GM12878 (cell line): Measurements from ENCODE around the gene CD276.

Source experiments
- CTCF ChIP-seq, 3 experiments: IDR thresholded peaks in 2 of 3; conservative IDR thresholded peaks in 1 of 3; 2 replicates each; pipeline ENCODE4 v1.5.1; 2011; ENCODE audit warnings: low read depth in 3 of 3, low read length in 3 of 3, mild to moderate bottlenecking in 3 of 3, control low read depth in 2 of 3, moderate library complexity in 2 of 3, inconsistent platforms in 1 of 3, mixed read lengths in 1 of 3; ENCODE audit not compliant: control insufficient read depth in 2 of 3, insufficient read depth in 1 of 3; ENCODE audit errors: extremely low read depth in 1 of 3
- EZH2 ChIP-seq: IDR thresholded peaks from 2 replicates; pipeline ENCODE4 v1.6.1; 2012; ENCODE audit warnings: low read depth, mild to moderate bottlenecking, control low read depth, inconsistent platforms, low read length, borderline replicate concordance; ENCODE audit not compliant: control insufficient read depth
- MAX ChIP-seq: IDR thresholded peaks from 2 replicates; pipeline ENCODE4 v1.6.1; 2012; ENCODE audit warnings: low read depth, low read length, improper control_type of control experiment
- MXI1 ChIP-seq: fragments of 150-350 bp; IDR thresholded peaks from 2 replicates; pipeline ENCODE4 v1.6.1; 2011; ENCODE audit warnings: low read depth, mild to moderate bottlenecking, inconsistent platforms, low read length, improper control_type of control experiment
- PAX5 ChIP-seq: IDR thresholded peaks from 2 replicates; pipeline ENCODE4 v1.6.1; 2011; ENCODE audit warnings: low read depth, low read length, borderline replicate concordance
- POLR2A ChIP-seq: IDR thresholded peaks from 2 replicates; pipeline ENCODE4 v1.6.1; 2011; ENCODE audit warnings: low read depth, mild to moderate bottlenecking, low read length
- SKIL ChIP-seq: fragments of 450-650 bp; IDR thresholded peaks from 2 replicates; pipeline ENCODE4 v1.6.1; 2017; ENCODE audit warnings: mild to moderate bottlenecking, low read depth, inconsistent platforms; ENCODE audit not compliant: poor library complexity, severe bottlenecking
- YY1 ChIP-seq: IDR thresholded peaks from 2 replicates; pipeline ENCODE4 v1.6.1; 2011; ENCODE audit warnings: low read depth, mild to moderate bottlenecking, low read length
- ZBTB40 ChIP-seq: fragments of 450-650 bp; IDR thresholded peaks from 2 replicates; pipeline ENCODE4 v1.6.1; 2016; ENCODE audit warnings: mild to moderate bottlenecking, moderate library complexity, borderline replicate concordance
- TF ChIP-seq, protein P1 (sequence below): IDR thresholded peaks from 2 replicates; pipeline ENCODE4 v1.6.1; 2012; ENCODE audit warnings: low read length, inconsistent platforms

- no peak for TF ChIP-seq PAX5
- TF ChIP-seq CTCF (IDR thresholded peaks at IDR 0.05 in 2 of 3, conservative IDR thresholded peaks at IDR 0.05 in 1 of 3; ENCODE audit: control insufficient read depth in 2 of 3, extremely low read depth in 1 of 3, insufficient read depth in 1 of 3, low read depth in 3 of 3, low read length in 3 of 3): no peak
- no peak for TF ChIP-seq POLR2A
- no peak for TF ChIP-seq ZBTB40
- TF ChIP-seq, protein P1, sequence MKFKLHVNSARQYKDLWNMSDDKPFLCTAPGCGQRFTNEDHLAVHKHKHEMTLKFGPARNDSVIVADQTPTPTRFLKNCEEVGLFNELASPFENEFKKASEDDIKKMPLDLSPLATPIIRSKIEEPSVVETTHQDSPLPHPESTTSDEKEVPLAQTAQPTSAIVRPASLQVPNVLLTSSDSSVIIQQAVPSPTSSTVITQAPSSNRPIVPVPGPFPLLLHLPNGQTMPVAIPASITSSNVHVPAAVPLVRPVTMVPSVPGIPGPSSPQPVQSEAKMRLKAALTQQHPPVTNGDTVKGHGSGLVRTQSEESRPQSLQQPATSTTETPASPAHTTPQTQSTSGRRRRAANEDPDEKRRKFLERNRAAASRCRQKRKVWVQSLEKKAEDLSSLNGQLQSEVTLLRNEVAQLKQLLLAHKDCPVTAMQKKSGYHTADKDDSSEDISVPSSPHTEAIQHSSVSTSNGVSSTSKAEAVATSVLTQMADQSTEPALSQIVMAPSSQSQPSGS: no peak
- TF ChIP-seq MXI1: no peak
- no peak for TF ChIP-seq SKIL
- no peak for TF ChIP-seq YY1
- no peak for TF ChIP-seq MAX
- TF ChIP-seq EZH2: no peak
Observed at GRCh38 chr15:73755946-73756345, 71.8 kb downstream of the CD276 start.
